ENCODE results near the gene NTN1. TPM values are rescaled to one million over a fixed set of nuclear protein-coding genes. Genes with fewer than 3 reads are reported as not detected.

The NTN1 gene
- total and polyA plus RNA-seq, 2 of the 4 experiments (the other 2 are of a cell fraction), result under 0.01 to 0.07 TPM

- in situ Hi-C loops (cut with MboI; ENCODE audit: low sequenced_read_pairs), result no loop called here
- no peak overlapping the region for H3K27ac ChIP-seq (ENCODE audit: insufficient read depth, low read length)
- BruUV-seq (replicated peaks), result no TSS peak
- H3K9me3 ChIP-seq (ENCODE audit: control insufficient read depth, insufficient read depth, low read length), result peaks cover 3% of the 10 kb centered on the region
- no peak overlapping the region for H2BK15ac ChIP-seq (ENCODE audit: low read depth, low read length)
- H4K91ac ChIP-seq (ENCODE audit: insufficient read depth, low read depth, low read length), result no peak overlapping the region
- ChIA-PET POLR2A (ENCODE audit: unreplicated experiment) (no interaction called here), CTCF (no interaction called here)
- no peaks in the 10 kb centered on the region for H3K9me1 ChIP-seq (ENCODE audit: insufficient read depth, low read length)
- H3K9ac ChIP-seq (ENCODE audit: low read depth, low read length), result no peak overlapping the region
- H3K4me1 ChIP-seq (ENCODE audit: control insufficient read depth, insufficient read depth, low read length), result no peaks in the 10 kb centered on the region
- DNase-seq, result no peak
- H3K56ac ChIP-seq (ENCODE audit: extremely low read depth, insufficient read depth, low read length), result no peak overlapping the region
- H4K8ac ChIP-seq (ENCODE audit: low read depth in 2 of 2, low read length in 2 of 2), result no peak overlapping the region
- no peaks in the 10 kb centered on the region for H3K79me1 ChIP-seq (ENCODE audit: low read depth in 1 of 2, low read length in 2 of 2)
- H3K14ac ChIP-seq (replicated peaks; ENCODE audit: low read depth, low read length), result no peak overlapping the region
- no peak overlapping the region for H3K18ac ChIP-seq (ENCODE audit: low read depth, low read length)
- no peak overlapping the region for H3K4me2 ChIP-seq (ENCODE audit: low read depth, low read length)
- H2BK120ac ChIP-seq (ENCODE audit: low read depth, low read length), result no peak overlapping the region
- intact Hi-C loops (cut with micrococcal nuclease), result no loop called here
- no peak overlapping the region for H2AFZ ChIP-seq (replicated peaks; ENCODE audit: low read length, poor library complexity)
- no peak overlapping the region for H3K23ac ChIP-seq (ENCODE audit: low read depth, low read length)
- no peaks in the 10 kb centered on the region for H3K36me3 ChIP-seq (ENCODE audit: control insufficient read depth, insufficient read depth, low read length)
- no peak overlapping the region for H2BK5ac ChIP-seq (ENCODE audit: low read depth, low read length, poor library complexity, severe bottlenecking)
- ATAC-seq (ENCODE audit: low read depth), result no peak
- H4K5ac ChIP-seq (ENCODE audit: low read depth, low read length), result no peak overlapping the region
- H4K20me1 ChIP-seq (ENCODE audit: insufficient read depth, low read length), result no peaks in the 10 kb centered on the region
- H2AK5ac ChIP-seq (ENCODE audit: low read depth, low read length), result no peak overlapping the region
- TF ChIP-seq POLR2A (IDR thresholded peaks at IDR 0.05; ENCODE audit: low read depth, low read length) (no peak), MAFK (IDR thresholded peaks at IDR 0.05; ENCODE audit: low read depth, low read length) (no peak), RFX5 (IDR thresholded peaks at IDR 0.05; ENCODE audit: low read depth, low read length) (no peak), NFE2L2 (IDR thresholded peaks at IDR 0.05; ENCODE audit: low read depth, low read length) (no peak), MAZ (IDR thresholded peaks at IDR 0.05; ENCODE audit: borderline replicate concordance, low read depth, low read length) (no peak), RAD21 (IDR thresholded peaks at IDR 0.05; ENCODE audit: low read length) (no peak), USF2 (IDR thresholded peaks at IDR 0.05; ENCODE audit: low read depth, low read length) (no peak), FOS (IDR thresholded peaks at IDR 0.05; ENCODE audit: low read depth, low read length) (no peak), ELK1 (IDR thresholded peaks at IDR 0.05; ENCODE audit: borderline replicate concordance, low read depth, low read length) (no peak), MXI1 (IDR thresholded peaks at IDR 0.05; ENCODE audit: borderline replicate concordance, low read depth, low read length) (no peak), CEBPB (IDR thresholded peaks at IDR 0.05; ENCODE audit: low read depth, low read length) (no peak)
- no peak overlapping the region for H2BK20ac ChIP-seq (ENCODE audit: low read depth, low read length)
- no peak overlapping the region for H2AK9ac ChIP-seq (replicated peaks; ENCODE audit: low read depth, low read length, poor library complexity)
- H3K27me3 ChIP-seq (ENCODE audit: control insufficient read depth, insufficient read depth, low read length), result no peaks in the 10 kb centered on the region; the same call in 1 of the 2 replicates
- 60% methylated on average over 1 of the region's 3 CpGs; no CpG with 5 or more reads in 1 of the 2 experiments for WGBS, 2 experiments (ENCODE audit: extremely low coverage in 2 of 2, insufficient read length in 1 of 2)
- no peak overlapping the region for H3K4ac ChIP-seq (ENCODE audit: low read depth, low read length)
- no peak overlapping the region for H3K4me3 ChIP-seq (ENCODE audit: insufficient read depth, low read depth, low read length)
- dilution Hi-C loops (cut with HindIII; ENCODE audit: low sequenced_read_pairs, unreplicated experiment), result no loop called here
Measured at GRCh38 chr17:9169116-9169515, 147.8 kb downstream of the NTN1 start.
